ENCODE results near the gene DAPP1. TPM values are rescaled to one million over a fixed set of nuclear protein-coding genes. Genes with fewer than 3 reads are reported as not detected.
"Not testable (repeated sequence)": the region's sequence is repeated elsewhere in the genome, so short reads cannot be mapped to it uniquely, and the experiment has no call there.

Gene DAPP1
- total RNA-seq, 1 donor from 2014 or later, result not detected

- peaks cover 9% of the 10 kb centered on the region for H3K27me3 Mint-ChIP-seq (ENCODE audit: low read depth)
- H3K4me1 Mint-ChIP-seq (ENCODE audit: low read depth), result peaks cover 16% of the 10 kb centered on the region
- peak overlapping the region; percentile 19 for H3K27ac Mint-ChIP-seq (ENCODE audit: unreplicated experiment)
- no peaks in the 10 kb centered on the region for H3K9me3 Mint-ChIP-seq (ENCODE audit: low read depth)
- no peak for DNase-seq (ENCODE audit: low spot score)
- no peak overlapping the region for H3K4me3 Mint-ChIP-seq (ENCODE audit: unreplicated experiment)
- no peaks in the 10 kb centered on the region for H3K36me3 Mint-ChIP-seq (ENCODE audit: low read depth)
- no peak for TF ChIP-seq CTCF (IDR thresholded peaks at IDR 0.05)
These were observed 11.8 kb downstream of the DAPP1 start for GRCh38 chr4:99828477-99828876.

- not testable (repeated sequence) for DNase-seq (ENCODE audit: low spot score); H3K27ac Mint-ChIP-seq (ENCODE audit: unreplicated experiment); H3K9me3 Mint-ChIP-seq (ENCODE audit: low read depth); H3K36me3 Mint-ChIP-seq (ENCODE audit: low read depth); H3K27me3 Mint-ChIP-seq (ENCODE audit: low read depth); H3K4me3 Mint-ChIP-seq (ENCODE audit: unreplicated experiment)
- peaks cover 17% of the 10 kb centered on the region for H3K4me1 Mint-ChIP-seq (ENCODE audit: low read depth)
These were observed 13.4 kb downstream of the DAPP1 start for GRCh38 chr4:99830051-99830450.

- H3K27ac Mint-ChIP-seq (ENCODE audit: unreplicated experiment), result no peak overlapping the region
- H3K4me3 Mint-ChIP-seq (ENCODE audit: unreplicated experiment), result no peak overlapping the region
- no peaks in the 10 kb centered on the region for H3K9me3 Mint-ChIP-seq (ENCODE audit: low read depth)
- peaks cover 5% of the 10 kb centered on the region for H3K27me3 Mint-ChIP-seq (ENCODE audit: low read depth)
- TF ChIP-seq CTCF (IDR thresholded peaks at IDR 0.05), result no peak
- H3K36me3 Mint-ChIP-seq (ENCODE audit: low read depth), result no peaks in the 10 kb centered on the region
- DNase-seq (ENCODE audit: low spot score), result no peak
- peaks cover 21% of the 10 kb centered on the region for H3K4me1 Mint-ChIP-seq (ENCODE audit: low read depth)
These were observed 15.7 kb downstream of the DAPP1 start for GRCh38 chr4:99832321-99832720.

- no peak for TF ChIP-seq CTCF (IDR thresholded peaks at IDR 0.05)
- no peaks in the 10 kb centered on the region for H3K36me3 Mint-ChIP-seq (ENCODE audit: low read depth)
- peaks cover 21% of the 10 kb centered on the region for H3K4me1 Mint-ChIP-seq (ENCODE audit: low read depth)
- H3K9me3 Mint-ChIP-seq (ENCODE audit: low read depth), result no peaks in the 10 kb centered on the region
- no peak overlapping the region for H3K27ac Mint-ChIP-seq (ENCODE audit: unreplicated experiment)
- H3K4me3 Mint-ChIP-seq (ENCODE audit: unreplicated experiment), result no peak overlapping the region
- DNase-seq (ENCODE audit: low spot score), result no peak
- H3K27me3 Mint-ChIP-seq (ENCODE audit: low read depth), result peaks cover 5% of the 10 kb centered on the region
These were observed 16.1 kb downstream of the DAPP1 start for GRCh38 chr4:99832758-99833157.

- no peak for TF ChIP-seq CTCF (IDR thresholded peaks at IDR 0.05)
- Mint-ChIP-seq H3K4me1 (ENCODE audit: low read depth) (peaks cover 16% of the 10 kb centered on the region), H3K4me3 (ENCODE audit: unreplicated experiment) (no peak overlapping the region), H3K27ac (ENCODE audit: unreplicated experiment) (no peak overlapping the region), H3K27me3 (ENCODE audit: low read depth) (peaks cover 5% of the 10 kb centered on the region), H3K9me3 (ENCODE audit: low read depth) (no peaks in the 10 kb centered on the region), H3K36me3 (ENCODE audit: low read depth) (no peaks in the 10 kb centered on the region)
- DNase-seq (ENCODE audit: low spot score), result no peak
These were observed 17.1 kb downstream of the DAPP1 start for GRCh38 chr4:99833756-99834155.

GRCh38 chr4:99834569-99834968 lies 17.9 kb downstream of the DAPP1 start:
- no peak for TF ChIP-seq CTCF (IDR thresholded peaks at IDR 0.05)
- H3K4me3 Mint-ChIP-seq (ENCODE audit: unreplicated experiment), result no peak overlapping the region
- no peaks in the 10 kb centered on the region for H3K36me3 Mint-ChIP-seq (ENCODE audit: low read depth)
- H3K27ac Mint-ChIP-seq (ENCODE audit: unreplicated experiment), result no peak overlapping the region
- H3K4me1 Mint-ChIP-seq (ENCODE audit: low read depth), result peaks cover 16% of the 10 kb centered on the region
- no peaks in the 10 kb centered on the region for H3K9me3 Mint-ChIP-seq (ENCODE audit: low read depth)
- no peak for DNase-seq (ENCODE audit: low spot score)
- H3K27me3 Mint-ChIP-seq (ENCODE audit: low read depth), result peaks cover 5% of the 10 kb centered on the region

Data from chondrocyte (in vitro differentiated cells).